Measurements from ENCODE around the gene KCNK3.

The KCNK3 gene

GRCh38 chr2:26702025-26702424 lies 9.5 kb downstream of the KCNK3 start:
- TF ChIP-seq, protein P1, sequence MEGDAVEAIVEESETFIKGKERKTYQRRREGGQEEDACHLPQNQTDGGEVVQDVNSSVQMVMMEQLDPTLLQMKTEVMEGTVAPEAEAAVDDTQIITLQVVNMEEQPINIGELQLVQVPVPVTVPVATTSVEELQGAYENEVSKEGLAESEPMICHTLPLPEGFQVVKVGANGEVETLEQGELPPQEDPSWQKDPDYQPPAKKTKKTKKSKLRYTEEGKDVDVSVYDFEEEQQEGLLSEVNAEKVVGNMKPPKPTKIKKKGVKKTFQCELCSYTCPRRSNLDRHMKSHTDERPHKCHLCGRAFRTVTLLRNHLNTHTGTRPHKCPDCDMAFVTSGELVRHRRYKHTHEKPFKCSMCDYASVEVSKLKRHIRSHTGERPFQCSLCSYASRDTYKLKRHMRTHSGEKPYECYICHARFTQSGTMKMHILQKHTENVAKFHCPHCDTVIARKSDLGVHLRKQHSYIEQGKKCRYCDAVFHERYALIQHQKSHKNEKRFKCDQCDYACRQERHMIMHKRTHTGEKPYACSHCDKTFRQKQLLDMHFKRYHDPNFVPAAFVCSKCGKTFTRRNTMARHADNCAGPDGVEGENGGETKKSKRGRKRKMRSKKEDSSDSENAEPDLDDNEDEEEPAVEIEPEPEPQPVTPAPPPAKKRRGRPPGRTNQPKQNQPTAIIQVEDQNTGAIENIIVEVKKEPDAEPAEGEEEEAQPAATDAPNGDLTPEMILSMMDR (IDR thresholded peaks at IDR 0.05) = no peak
- no peak for TF ChIP-seq ZFX (IDR thresholded peaks at IDR 0.05; ENCODE audit: borderline replicate concordance)
- no peak overlapping the region for H3K27ac ChIP-seq

DNA sequence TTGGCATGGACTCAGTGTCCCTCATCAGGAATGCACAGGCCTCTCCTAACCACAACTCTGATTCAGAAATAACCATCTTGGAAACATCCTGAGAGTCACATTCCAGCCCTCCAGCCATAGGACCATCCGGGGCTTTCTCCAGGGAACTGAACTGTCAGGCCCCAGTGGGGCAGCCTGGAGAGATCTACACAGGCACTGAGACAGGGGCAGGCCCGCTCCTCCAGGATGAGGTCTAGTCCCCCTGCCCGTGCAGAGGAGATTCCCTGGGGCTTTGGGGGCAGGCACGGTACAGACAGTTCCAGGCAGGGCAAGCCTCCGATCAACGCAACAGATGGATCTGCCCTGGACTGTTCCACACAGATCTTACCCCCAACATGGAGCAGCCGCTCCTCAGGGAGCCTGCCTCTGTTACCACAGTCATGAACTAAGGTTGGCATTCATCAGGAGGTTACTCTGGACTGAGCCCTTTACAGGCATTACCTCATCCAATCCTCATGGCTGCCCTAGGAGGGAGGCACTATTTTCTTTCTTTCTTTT lies 12.0 kb downstream of the KCNK3 start:
- TF ChIP-seq, protein P1 (IDR thresholded peaks at IDR 0.05) = no peak
- TF ChIP-seq ZFX (IDR thresholded peaks at IDR 0.05; ENCODE audit: borderline replicate concordance) = no peak
- no peak overlapping the region for H3K27ac ChIP-seq

DNA sequence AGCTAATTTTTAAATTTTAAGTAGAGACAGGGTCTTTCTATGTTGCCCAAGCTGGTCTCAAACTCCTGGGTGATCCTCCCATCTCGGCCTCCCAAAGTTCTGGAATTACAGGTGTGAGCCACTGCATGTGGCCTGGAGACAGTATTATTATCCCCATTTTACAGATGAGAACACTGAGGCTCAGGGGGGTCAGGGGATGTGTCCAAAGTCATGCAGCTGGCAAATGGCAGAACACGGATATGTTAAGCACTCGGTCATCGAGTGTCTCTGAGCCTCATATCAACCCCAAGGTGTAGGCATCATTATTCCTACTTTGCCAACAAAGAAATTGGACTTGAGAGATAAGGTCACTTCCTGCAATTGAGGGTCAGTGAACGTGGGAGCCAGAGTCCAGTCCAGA lies 12.6 kb downstream of the KCNK3 start:
- TF ChIP-seq ZFX (IDR thresholded peaks at IDR 0.05; ENCODE audit: borderline replicate concordance) = no peak
- TF ChIP-seq, protein P1 (IDR thresholded peaks at IDR 0.05) = no peak
- H3K27ac ChIP-seq = no peak overlapping the region

GRCh38 chr2:26706093-26706492 lies 13.6 kb downstream of the KCNK3 start:
- no peak overlapping the region for H3K27ac ChIP-seq
- TF ChIP-seq, protein P1 (IDR thresholded peaks at IDR 0.05) = no peak
- TF ChIP-seq ZFX (IDR thresholded peaks at IDR 0.05; ENCODE audit: borderline replicate concordance) = no peak

- no peak overlapping the region for H3K27ac ChIP-seq
- TF ChIP-seq, protein P1 (IDR thresholded peaks at IDR 0.05) = no peak
- no peak for TF ChIP-seq ZFX (IDR thresholded peaks at IDR 0.05; ENCODE audit: borderline replicate concordance)
Measured at GRCh38 chr2:26706616-26707473, 14.3 kb downstream of the KCNK3 start.

DNA sequence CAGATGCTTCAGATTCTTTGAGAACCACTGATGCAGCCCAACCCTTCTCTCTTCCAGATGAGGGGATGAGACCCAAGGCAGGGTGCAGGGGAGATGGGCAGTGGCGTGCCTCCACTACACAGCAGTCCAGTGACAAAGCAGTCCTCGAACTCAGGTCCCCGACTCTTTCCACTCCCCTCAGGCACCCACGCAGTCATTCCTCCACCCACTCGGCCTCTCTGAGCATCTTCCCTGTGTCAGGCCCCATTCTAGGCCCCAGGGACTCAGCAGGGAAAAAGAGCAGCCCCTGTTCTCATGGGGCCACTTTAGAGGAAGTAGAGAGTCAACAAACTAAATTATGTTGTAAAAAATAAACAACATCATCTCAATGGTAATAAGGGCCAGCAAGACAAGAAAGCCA lies 15.2 kb downstream of the KCNK3 start:
- TF ChIP-seq, protein P1 (IDR thresholded peaks at IDR 0.05) = no peak
- TF ChIP-seq ZFX (IDR thresholded peaks at IDR 0.05; ENCODE audit: borderline replicate concordance) = no peak
- no peak overlapping the region for H3K27ac ChIP-seq

- H3K27ac ChIP-seq = no peak overlapping the region
- TF ChIP-seq ZFX (IDR thresholded peaks at IDR 0.05; ENCODE audit: borderline replicate concordance) = no peak
- TF ChIP-seq, protein P1 (IDR thresholded peaks at IDR 0.05) = no peak
Measured at GRCh38 chr2:26708457-26708856, 15.9 kb downstream of the KCNK3 start.
